ENCODE results near the gene PDZD2. TPM values are rescaled to one million over a fixed set of nuclear protein-coding genes. Genes with fewer than 3 reads are reported as not detected.

Gene PDZD2
- total RNA-seq, 2 donors from 2014 or later: 1.4 to 3.0 TPM

GRCh38 chr5:31886206-31886605 is 247.3 kb downstream of the PDZD2 start:
- H3K9me3 ChIP-seq (ENCODE audit: control insufficient read depth, low read length, poor library complexity, severe bottlenecking): no peaks in the 10 kb centered on the region
- ATAC-seq: no peak
- Mint-ChIP-seq H3K27me3 (peaks cover 7% of the 10 kb centered on the region), H3K4me1 (no peaks in the 10 kb centered on the region), H3K36me3 (ENCODE audit: low read depth) (no peaks in the 10 kb centered on the region), H3K27ac (no peak overlapping the region), H3K4me3 (no peak overlapping the region)
- no peak for DNase-seq

- H3K9me3 ChIP-seq (ENCODE audit: control insufficient read depth, low read length, poor library complexity, severe bottlenecking): no peaks in the 10 kb centered on the region
- Mint-ChIP-seq H3K4me3 (no peak overlapping the region), H3K4me1 (no peaks in the 10 kb centered on the region), H3K27me3 (peaks cover 7% of the 10 kb centered on the region), H3K27ac (no peak overlapping the region), H3K36me3 (ENCODE audit: low read depth) (no peaks in the 10 kb centered on the region)
- DNase-seq (no peak), ATAC-seq (no peak)
These were observed 248.6 kb downstream of the PDZD2 start for GRCh38 chr5:31887556-31887955.

- H3K9me3 ChIP-seq (ENCODE audit: control insufficient read depth, low read length, poor library complexity, severe bottlenecking): no peaks in the 10 kb centered on the region
These were observed 249.6 kb downstream of the PDZD2 start for GRCh38 chr5:31888564-31888963.

GRCh38 chr5:31889001-31889561 is 250.2 kb downstream of the PDZD2 start:
- Mint-ChIP-seq H3K36me3 (ENCODE audit: low read depth) (no peaks in the 10 kb centered on the region), H3K27ac (no peak overlapping the region), H3K4me3 (no peak overlapping the region), H3K4me1 (no peaks in the 10 kb centered on the region), H3K27me3 (peaks cover 7% of the 10 kb centered on the region)
- ATAC-seq (no peak), DNase-seq (no peak)
- no peaks in the 10 kb centered on the region for H3K9me3 ChIP-seq (ENCODE audit: control insufficient read depth, low read length, poor library complexity, severe bottlenecking)

More at GRCh38 chr5:31888564-31888963, 249.6 kb downstream of the PDZD2 start:
- DNase-seq (no peak), ATAC-seq (no peak)
- H3K4me1 Mint-ChIP-seq: no peaks in the 10 kb centered on the region
- no peak overlapping the region for H3K4me3 Mint-ChIP-seq
- no peaks in the 10 kb centered on the region for H3K36me3 Mint-ChIP-seq (ENCODE audit: low read depth)
- H3K27ac Mint-ChIP-seq: no peak overlapping the region
- peaks cover 7% of the 10 kb centered on the region for H3K27me3 Mint-ChIP-seq

- H3K4me3 Mint-ChIP-seq: no peak overlapping the region
- peaks cover 7% of the 10 kb centered on the region for H3K27me3 Mint-ChIP-seq
- H3K27ac Mint-ChIP-seq: no peak overlapping the region
- no peaks in the 10 kb centered on the region for H3K36me3 Mint-ChIP-seq (ENCODE audit: low read depth)
- no peaks in the 10 kb centered on the region for H3K9me3 ChIP-seq (ENCODE audit: control insufficient read depth, low read length, poor library complexity, severe bottlenecking)
- H3K4me1 Mint-ChIP-seq: no peaks in the 10 kb centered on the region
- ATAC-seq: no peak
- no peak for DNase-seq
These were observed 251.1 kb downstream of the PDZD2 start for GRCh38 chr5:31890046-31890445.

GRCh38 chr5:31894141-31894540 is 255.2 kb downstream of the PDZD2 start:
- DNase-seq (no peak), ATAC-seq (no peak)
- Mint-ChIP-seq H3K27me3 (peaks cover under 1% of the 10 kb centered on the region), H3K27ac (no peak overlapping the region), H3K4me3 (no peak overlapping the region), H3K36me3 (ENCODE audit: low read depth) (no peaks in the 10 kb centered on the region), H3K4me1 (peaks cover 3% of the 10 kb centered on the region)
- no peaks in the 10 kb centered on the region for H3K9me3 ChIP-seq (ENCODE audit: control insufficient read depth, low read length, poor library complexity, severe bottlenecking)

GRCh38 chr5:31895199-31895820 is 256.4 kb downstream of the PDZD2 start:
- H3K27ac Mint-ChIP-seq: no peak overlapping the region
- no peaks in the 10 kb centered on the region for H3K9me3 ChIP-seq (ENCODE audit: control insufficient read depth, low read length, poor library complexity, severe bottlenecking)
- DNase-seq: no peak
- H3K4me1 Mint-ChIP-seq: peaks cover 3% of the 10 kb centered on the region
- peaks cover 12% of the 10 kb centered on the region for H3K27me3 Mint-ChIP-seq
- no peak for ATAC-seq
- no peaks in the 10 kb centered on the region for H3K36me3 Mint-ChIP-seq (ENCODE audit: low read depth)
- H3K4me3 Mint-ChIP-seq: no peak overlapping the region

- ATAC-seq (no peak), DNase-seq (no peak)
- Mint-ChIP-seq H3K4me3 (no peak overlapping the region), H3K4me1 (peaks cover 3% of the 10 kb centered on the region), H3K27me3 (peaks cover 12% of the 10 kb centered on the region), H3K27ac (no peak overlapping the region), H3K36me3 (ENCODE audit: low read depth) (no peaks in the 10 kb centered on the region)
- H3K9me3 ChIP-seq (ENCODE audit: control insufficient read depth, low read length, poor library complexity, severe bottlenecking): no peaks in the 10 kb centered on the region
These were observed 259.2 kb downstream of the PDZD2 start for GRCh38 chr5:31898036-31898632.

- Mint-ChIP-seq H3K27ac (no peak overlapping the region), H3K27me3 (peaks cover 12% of the 10 kb centered on the region), H3K36me3 (ENCODE audit: low read depth) (no peaks in the 10 kb centered on the region), H3K4me3 (no peak overlapping the region), H3K4me1 (peaks cover 3% of the 10 kb centered on the region)
- H3K9me3 ChIP-seq (ENCODE audit: control insufficient read depth, low read length, poor library complexity, severe bottlenecking): no peaks in the 10 kb centered on the region
- ATAC-seq (no peak), DNase-seq (no peak)
These were observed 261.4 kb downstream of the PDZD2 start for GRCh38 chr5:31900296-31900865.

GRCh38 chr5:31901807-31902530 is 263.0 kb downstream of the PDZD2 start:
- no peak for ATAC-seq

GRCh38 chr5:31908396-31908795 is 269.5 kb downstream of the PDZD2 start:
- no peaks in the 10 kb centered on the region for H3K9me3 ChIP-seq (ENCODE audit: control insufficient read depth, low read length, poor library complexity, severe bottlenecking)
- DNase-seq (no peak), ATAC-seq (no peak)
- peaks cover 3% of the 10 kb centered on the region for H3K4me1 Mint-ChIP-seq
- H3K4me3 Mint-ChIP-seq: no peak overlapping the region
- no peaks in the 10 kb centered on the region for H3K36me3 Mint-ChIP-seq (ENCODE audit: low read depth)
- H3K27ac Mint-ChIP-seq: no peak overlapping the region
- no peaks in the 10 kb centered on the region for H3K27me3 Mint-ChIP-seq

More at GRCh38 chr5:31901807-31902530, 263.0 kb downstream of the PDZD2 start:
- no peak for DNase-seq
- Mint-ChIP-seq H3K27me3 (peaks cover 12% of the 10 kb centered on the region), H3K4me3 (no peak overlapping the region), H3K27ac (no peak overlapping the region), H3K4me1 (no peaks in the 10 kb centered on the region), H3K36me3 (ENCODE audit: low read depth) (no peaks in the 10 kb centered on the region)
- H3K9me3 ChIP-seq (ENCODE audit: control insufficient read depth, low read length, poor library complexity, severe bottlenecking): no peaks in the 10 kb centered on the region

- ATAC-seq (no peak), DNase-seq (no peak)
- no peak overlapping the region for H3K4me3 Mint-ChIP-seq
- H3K27ac Mint-ChIP-seq: no peak overlapping the region
- peaks cover 3% of the 10 kb centered on the region for H3K4me1 Mint-ChIP-seq
- H3K36me3 Mint-ChIP-seq (ENCODE audit: low read depth): no peaks in the 10 kb centered on the region
- no peaks in the 10 kb centered on the region for H3K9me3 ChIP-seq (ENCODE audit: control insufficient read depth, low read length, poor library complexity, severe bottlenecking)
- H3K27me3 Mint-ChIP-seq: no peaks in the 10 kb centered on the region
These were observed 270.1 kb downstream of the PDZD2 start for GRCh38 chr5:31909073-31909472.
